IMR-90 (cell line): ENCODE measurements around the gene RAP1A. TPM values are rescaled to one million over a fixed set of nuclear protein-coding genes. Genes with fewer than 3 reads are reported as not detected.

Source experiments
- ATAC-seq: fragments of 200-7000 bp; cut with Tn5 transposase; 2 replicates; pipeline ENCODE4 v1.9.1; 2020; ENCODE audit warnings: low read depth, mild to moderate bottlenecking, moderate library complexity
- BruUV-seq: library from RNA; stranded (reverse); fragments of 400-500 nt; replicated peaks from 2 replicates; lab custom pipeline; 2021; lab: Mats Ljungman, UMichigan
- CTCF ChIA-PET: fragments of 300-600 bp; formaldehyde crosslinking; extraction: SDS; loops from one replicate; lab custom pipeline; 2021; ENCODE audit warnings: antibody characterized with exemption; lab: Yijun Ruan, JAX
- POLR2A ChIA-PET: fragments of 300-600 bp; sonication (Branson Sonifier 250); formaldehyde crosslinking; loops from one replicate; lab custom pipeline; 2022; ENCODE audit warnings: antibody characterized with exemption; ENCODE audit not compliant: unreplicated experiment; lab: Charles Lee
- DNase-seq: peaks from one replicate; pipeline ENCODE4 v3.0.0; 2013
- H2AFZ ChIP-seq: replicated peaks from 2 replicates; pipeline ENCODE3; 2013; ENCODE audit warnings: low read length, mild to moderate bottlenecking; ENCODE audit not compliant: poor library complexity
- H2AK5ac ChIP-seq: 2 replicates; pipeline ENCODE4 v1.6.1; 2013; ENCODE audit warnings: low read depth, low read length, inconsistent platforms
- H2AK9ac ChIP-seq: replicated peaks from 2 replicates; pipeline ENCODE3; 2013; ENCODE audit warnings: mild to moderate bottlenecking, low read depth, low read length, moderate library complexity; ENCODE audit not compliant: poor library complexity
- H2BK120ac ChIP-seq: 2 replicates; pipeline ENCODE4 v1.6.1; 2013; ENCODE audit warnings: low read depth, low read length, inconsistent platforms
- H2BK15ac ChIP-seq: 3 replicates; pipeline ENCODE4 v1.6.1; 2013; ENCODE audit warnings: low read depth, low read length, inconsistent platforms
- H2BK20ac ChIP-seq: 2 replicates; pipeline ENCODE4 v1.6.1; 2013; ENCODE audit warnings: low read depth, mild to moderate bottlenecking, inconsistent platforms, low read length, moderate library complexity
- H2BK5ac ChIP-seq: 2 replicates; pipeline ENCODE4 v1.6.1; 2013; ENCODE audit warnings: mild to moderate bottlenecking, low read depth, low read length, inconsistent platforms; ENCODE audit not compliant: poor library complexity, severe bottlenecking
- H3K14ac ChIP-seq: replicated peaks from 2 replicates; pipeline ENCODE4 v1.6.1; 2013; ENCODE audit warnings: low read depth, low read length, inconsistent platforms
- H3K18ac ChIP-seq: 2 replicates; pipeline ENCODE4 v1.6.1; 2013; ENCODE audit warnings: low read depth, low read length, control low read depth
- H3K23ac ChIP-seq: 2 replicates; pipeline ENCODE4 v1.6.1; 2013; ENCODE audit warnings: low read depth, low read length, inconsistent platforms
- H3K27ac ChIP-seq: 2 replicates; pipeline ENCODE4 v1.5.1; 2013; ENCODE audit warnings: mild to moderate bottlenecking, control low read depth, low read length; ENCODE audit not compliant: insufficient read depth
- H3K27me3 ChIP-seq: 2 replicates; pipeline ENCODE4 v1.6.1; 2013; ENCODE audit warnings: low read length; ENCODE audit not compliant: control insufficient read depth, insufficient read depth
- H3K36me3 ChIP-seq: 2 replicates; pipeline ENCODE4 v1.6.1; 2013; ENCODE audit warnings: low read length, mixed read lengths; ENCODE audit not compliant: control insufficient read depth, insufficient read depth
- H3K4ac ChIP-seq: 2 replicates; pipeline ENCODE4 v1.6.1; 2013; ENCODE audit warnings: low read depth, low read length, inconsistent platforms
- H3K4me1 ChIP-seq: 2 replicates; pipeline ENCODE4 v1.6.1; 2013; ENCODE audit warnings: low read length, mixed read lengths; ENCODE audit not compliant: control insufficient read depth, insufficient read depth
- H3K4me2 ChIP-seq: 2 replicates; pipeline ENCODE4 v1.6.1; 2013; ENCODE audit warnings: low read depth, mild to moderate bottlenecking, control low read depth, low read length, moderate library complexity
- H3K4me3 ChIP-seq: 2 replicates; pipeline ENCODE4 v1.5.1; 2013; ENCODE audit warnings: low read depth, mild to moderate bottlenecking, control low read depth, low read length, moderate library complexity; ENCODE audit not compliant: insufficient read depth
- H3K56ac ChIP-seq: 2 replicates; pipeline ENCODE4 v1.6.1; 2013; ENCODE audit warnings: low read length, inconsistent platforms; ENCODE audit not compliant: insufficient read depth; ENCODE audit errors: extremely low read depth
- H3K79me1 ChIP-seq, 2 experiments: 2 replicates each; pipeline ENCODE4 v1.6.1; 2013; ENCODE audit warnings: low read length in 2 of 2, inconsistent platforms in 1 of 2, low read depth in 1 of 2
- H3K9ac ChIP-seq: 2 replicates; pipeline ENCODE4 v1.6.1; 2013; ENCODE audit warnings: low read depth, low read length, control low read depth
- H3K9me1 ChIP-seq: 2 replicates; pipeline ENCODE4 v1.6.1; 2013; ENCODE audit warnings: low read length, inconsistent platforms; ENCODE audit not compliant: insufficient read depth
- H3K9me3 ChIP-seq: 2 replicates; pipeline ENCODE4 v1.6.1; 2013; ENCODE audit warnings: low read length; ENCODE audit not compliant: control insufficient read depth, insufficient read depth
- H4K20me1 ChIP-seq: 2 replicates; pipeline ENCODE4 v1.6.1; 2013; ENCODE audit warnings: low read length, inconsistent platforms; ENCODE audit not compliant: insufficient read depth
- H4K5ac ChIP-seq: 2 replicates; pipeline ENCODE4 v1.6.1; 2013; ENCODE audit warnings: mild to moderate bottlenecking, low read depth, low read length, control low read depth
- H4K8ac ChIP-seq, 2 experiments: 2 replicates each; pipeline ENCODE4 v1.6.1; 2013; ENCODE audit warnings: low read depth in 2 of 2, low read length in 2 of 2, control low read depth in 1 of 2, inconsistent platforms in 1 of 2
- H4K91ac ChIP-seq: 2 replicates; pipeline ENCODE4 v1.6.1; 2013; ENCODE audit warnings: low read depth, low read length, inconsistent platforms; ENCODE audit not compliant: insufficient read depth
- BHLHE40 ChIP-seq: fragments of 150-350 bp; IDR thresholded peaks from 2 replicates; pipeline ENCODE4 v1.6.1; 2016; ENCODE audit warnings: mild to moderate bottlenecking, low read depth, low read length
- CEBPB ChIP-seq: IDR thresholded peaks from 2 replicates; pipeline ENCODE4 v1.6.1; 2012; ENCODE audit warnings: low read depth, low read length, improper control_type of control experiment
- CHD1 ChIP-seq: IDR thresholded peaks from 2 replicates; pipeline ENCODE4 v1.6.1; 2012; ENCODE audit warnings: low read depth, low read length, improper control_type of control experiment
- MAFK ChIP-seq: IDR thresholded peaks from 2 replicates; pipeline ENCODE4 v1.6.1; 2012; ENCODE audit warnings: low read depth, low read length, improper control_type of control experiment
- MAZ ChIP-seq: IDR thresholded peaks from 2 replicates; pipeline ENCODE4 v1.6.1; 2012; ENCODE audit warnings: low read depth, mild to moderate bottlenecking, low read length, improper control_type of control experiment, moderate library complexity, borderline replicate concordance
- NFE2L2 ChIP-seq: fragments of 150-350 bp; IDR thresholded peaks from 2 replicates; pipeline ENCODE4 v1.6.1; 2016; ENCODE audit warnings: low read depth, mild to moderate bottlenecking, low read length
- POLR2A ChIP-seq: IDR thresholded peaks from 2 replicates; pipeline ENCODE4 v1.6.1; 2012; ENCODE audit warnings: mild to moderate bottlenecking, low read depth, low read length
- RCOR1 ChIP-seq: IDR thresholded peaks from 2 replicates; pipeline ENCODE4 v1.6.1; 2012; ENCODE audit warnings: mild to moderate bottlenecking, low read length, improper control_type of control experiment; ENCODE audit not compliant: insufficient replicate concordance
- RFX5 ChIP-seq: IDR thresholded peaks from 2 replicates; pipeline ENCODE4 v1.8.0; 2012; ENCODE audit warnings: low read depth, mild to moderate bottlenecking, low read length, moderate library complexity
- SMC3 ChIP-seq: fragments of 150-350 bp; IDR thresholded peaks from 2 replicates; pipeline ENCODE4 v1.6.1; 2016; ENCODE audit warnings: low read depth, mild to moderate bottlenecking, antibody characterized with exemption, low read length, moderate library complexity
- WGBS, 2 experiments: methylation state at CpG; one replicate each; pipeline versions ENCODE4 v1.1.5 to v1.1.7; 2013; ENCODE audit warnings: missing lambda C conversion rate in 2 of 2; ENCODE audit not compliant: insufficient read length in 1 of 2; ENCODE audit errors: extremely low coverage in 2 of 2; 5-methylcytosine and 5-hydroxymethylcytosine counted together
- dilution Hi-C: fragments of 300-500 bp; cut with HindIII; formaldehyde crosslinking; loops from one replicate; pipeline ENCODE4 v1.14.3; 2018; ENCODE audit warnings: low sequenced_read_pairs; ENCODE audit not compliant: unreplicated experiment
- in situ Hi-C: fragments of 300-500 bp; cut with MboI; formaldehyde crosslinking; loops from 3 replicates; pipeline ENCODE4 v1.14.3; 2019; ENCODE audit warnings: low sequenced_read_pairs, inconsistent platforms, mixed read lengths
- intact Hi-C: fragments of 100-400 bp; cut with micrococcal nuclease; formaldehyde crosslinking; loops from 2 replicates; pipeline ENCODE4 v1.10.0; 2022
- polyA plus RNA-seq, 3 experiments: library from polyadenylated mRNA; depleted of rRNA; stranded (reverse); fragments of >200 nt; gene quantifications; 2 replicates each; pipeline ENCODE4 v1.2.3, GENCODE V29; 2012; ENCODE audit warnings: low replicate concordance in 1 of 3
- total RNA-seq: library from RNA; depleted of rRNA; stranded (reverse); fragments of >200 nt; gene quantifications from 2 replicates; pipeline ENCODE4 v1.2.3, GENCODE V29; 2012
- TF ChIP-seq, protein P1 (sequence below): fragments of 150-350 bp; IDR thresholded peaks from 2 replicates; pipeline ENCODE4 v1.6.1; 2017; ENCODE audit warnings: mild to moderate bottlenecking, antibody characterized with exemption, low read length, low read depth
- TF ChIP-seq, protein P2 (sequence below): conservative IDR thresholded peaks from 2 replicates; pipeline ENCODE4 v1.5.1; 2012; ENCODE audit warnings: mild to moderate bottlenecking, low read depth, low read length, improper control_type of control experiment

Gene RAP1A
- total and polyA plus RNA-seq, 2 of the 4 experiments (the other 2 are of a cell fraction): 18.1 to 43.6 TPM

DNA sequence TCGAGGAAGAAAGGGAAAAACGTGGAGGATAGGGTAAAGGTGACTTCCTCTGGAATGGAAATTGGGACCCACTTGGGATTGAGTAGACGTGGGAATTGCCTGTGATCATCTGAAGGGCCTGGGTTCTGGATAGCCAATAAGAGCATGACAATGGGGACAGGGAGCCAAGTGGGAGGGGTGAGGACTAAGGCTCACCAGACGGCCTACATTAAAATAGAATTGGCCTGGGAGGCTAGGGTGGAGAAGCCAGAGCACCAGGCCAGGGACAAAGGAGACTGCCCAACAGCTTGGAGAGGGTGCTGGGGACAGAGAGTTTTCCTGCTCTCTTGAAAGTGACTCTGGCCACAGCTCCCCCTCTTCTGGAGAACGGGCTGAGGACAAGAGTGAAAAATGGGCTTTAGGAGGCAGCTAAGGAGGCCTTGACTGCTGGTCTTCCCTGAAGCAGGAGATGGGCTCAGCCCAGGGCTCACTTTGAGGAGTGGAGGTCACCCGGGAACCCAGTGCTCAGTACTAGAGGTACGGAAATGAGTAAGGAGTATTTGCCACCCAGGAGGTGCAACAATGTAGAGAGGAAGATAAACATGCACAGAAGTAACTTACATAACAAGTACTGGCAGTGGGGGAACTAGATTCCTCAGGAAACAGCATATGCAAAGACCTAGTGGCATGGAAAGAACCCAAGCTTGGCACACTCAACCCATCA lies 100.8 kb downstream of the RAP1A start:
- Histone ChIP-seq H3K4me3 (no peak overlapping the region), H3K56ac (no peak overlapping the region), H3K18ac (no peak overlapping the region), H3K9me3 (no peaks in the 10 kb centered on the region), H3K9me1 (peaks cover 25% of the 10 kb centered on the region), H2BK5ac (no peak overlapping the region), H2BK15ac (no peak overlapping the region), H3K23ac (no peak overlapping the region), H3K4me2 (no peak overlapping the region), H4K5ac (no peak overlapping the region), H2AK5ac (peak overlapping the region; percentile 60; the same call in 1 of the 2 replicates), H3K4me1 (peaks cover 12% of the 10 kb centered on the region), H3K9ac (no peak overlapping the region), H2AK9ac (no peak overlapping the region), H3K14ac (peak overlapping the region; percentile 16; the same call in 1 of the 2 replicates), H3K27me3 (no peaks in the 10 kb centered on the region), H4K91ac (peak overlapping the region; percentile 82), H3K79me1 (peaks cover 0 to 8% of the 10 kb centered on the region in 2 experiments; a peak in 2 of 4 replicates), H4K20me1 (no peaks in the 10 kb centered on the region), H2BK20ac (0 out of 2 replicates have a peak overlapping the region, but pooled peaks have one; percentile 16), H3K4ac (no peak overlapping the region), H4K8ac (peak overlapping the region; percentile 72 to 89; a peak in 1 of 4 replicates), H2AFZ (peak overlapping the region; percentile 54), H3K27ac (no peak overlapping the region), H3K36me3 (peaks cover 2% of the 10 kb centered on the region; the same call in 1 of the 2 replicates), H2BK120ac (0 out of 2 replicates have a peak overlapping the region, but pooled peaks have one; percentile 18)
- intact Hi-C loops: no loop called here
- ChIA-PET CTCF (no interaction called here), POLR2A (no interaction called here)
- WGBS, 2 experiments: 74% methylated on average over 3 of the region's 7 CpGs; no CpG with 5 or more reads in 1 of the 2 experiments
- in situ Hi-C loops: no loop called here
- TF ChIP-seq NFE2L2: no peak
- no peak for TF ChIP-seq SMC3
- TF ChIP-seq CHD1: no peak
- no peak for TF ChIP-seq RFX5
- TF ChIP-seq RCOR1: no peak
- TF ChIP-seq, protein P1, sequence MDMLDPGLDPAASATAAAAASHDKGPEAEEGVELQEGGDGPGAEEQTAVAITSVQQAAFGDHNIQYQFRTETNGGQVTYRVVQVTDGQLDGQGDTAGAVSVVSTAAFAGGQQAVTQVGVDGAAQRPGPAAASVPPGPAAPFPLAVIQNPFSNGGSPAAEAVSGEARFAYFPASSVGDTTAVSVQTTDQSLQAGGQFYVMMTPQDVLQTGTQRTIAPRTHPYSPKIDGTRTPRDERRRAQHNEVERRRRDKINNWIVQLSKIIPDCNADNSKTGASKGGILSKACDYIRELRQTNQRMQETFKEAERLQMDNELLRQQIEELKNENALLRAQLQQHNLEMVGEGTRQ: no peak
- TF ChIP-seq, protein P2, sequence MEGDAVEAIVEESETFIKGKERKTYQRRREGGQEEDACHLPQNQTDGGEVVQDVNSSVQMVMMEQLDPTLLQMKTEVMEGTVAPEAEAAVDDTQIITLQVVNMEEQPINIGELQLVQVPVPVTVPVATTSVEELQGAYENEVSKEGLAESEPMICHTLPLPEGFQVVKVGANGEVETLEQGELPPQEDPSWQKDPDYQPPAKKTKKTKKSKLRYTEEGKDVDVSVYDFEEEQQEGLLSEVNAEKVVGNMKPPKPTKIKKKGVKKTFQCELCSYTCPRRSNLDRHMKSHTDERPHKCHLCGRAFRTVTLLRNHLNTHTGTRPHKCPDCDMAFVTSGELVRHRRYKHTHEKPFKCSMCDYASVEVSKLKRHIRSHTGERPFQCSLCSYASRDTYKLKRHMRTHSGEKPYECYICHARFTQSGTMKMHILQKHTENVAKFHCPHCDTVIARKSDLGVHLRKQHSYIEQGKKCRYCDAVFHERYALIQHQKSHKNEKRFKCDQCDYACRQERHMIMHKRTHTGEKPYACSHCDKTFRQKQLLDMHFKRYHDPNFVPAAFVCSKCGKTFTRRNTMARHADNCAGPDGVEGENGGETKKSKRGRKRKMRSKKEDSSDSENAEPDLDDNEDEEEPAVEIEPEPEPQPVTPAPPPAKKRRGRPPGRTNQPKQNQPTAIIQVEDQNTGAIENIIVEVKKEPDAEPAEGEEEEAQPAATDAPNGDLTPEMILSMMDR: no peak
- TF ChIP-seq CEBPB: no peak
- no peak for TF ChIP-seq POLR2A
- no peak for TF ChIP-seq MAZ
- TF ChIP-seq MAFK: no peak
- no peak for TF ChIP-seq BHLHE40
- BruUV-seq: no TSS peak
- dilution Hi-C loops: no loop called here
- ATAC-seq (no peak), DNase-seq (no peak)
